Stomach (tissue), 4 donors: Measurements from ENCODE around the gene RFTN1.

Source experiments
- CTCF ChIP-seq, 7 experiments: fragments of 450-650 bp in 4 of 7; fragments of 200-600 bp in 3 of 7; sonication (generic) in 3 of 7; IDR thresholded peaks; one replicate each; pipeline ENCODE4 v1.5.1; 2016 to 2019; ENCODE audit warnings: antibody characterized with exemption in 7 of 7, control low read depth in 2 of 7, mild to moderate bottlenecking in 1 of 7
- POLR2A ChIP-seq, 4 donors: fragments of 450-650 bp; IDR thresholded peaks; one replicate each; pipeline ENCODE4 v1.6.1; 2016; ENCODE audit warnings: antibody characterized with exemption in 4 of 4, control low read depth in 2 of 4, mild to moderate bottlenecking in 1 of 4, moderate library complexity in 1 of 4
- POLR2AphosphoS5 ChIP-seq, 3 donors: sonication (generic); formaldehyde crosslinking; IDR thresholded peaks; one replicate each; pipeline ENCODE4 v1.6.1; 2016; ENCODE audit warnings: antibody characterized with exemption in 3 of 3

DNA sequence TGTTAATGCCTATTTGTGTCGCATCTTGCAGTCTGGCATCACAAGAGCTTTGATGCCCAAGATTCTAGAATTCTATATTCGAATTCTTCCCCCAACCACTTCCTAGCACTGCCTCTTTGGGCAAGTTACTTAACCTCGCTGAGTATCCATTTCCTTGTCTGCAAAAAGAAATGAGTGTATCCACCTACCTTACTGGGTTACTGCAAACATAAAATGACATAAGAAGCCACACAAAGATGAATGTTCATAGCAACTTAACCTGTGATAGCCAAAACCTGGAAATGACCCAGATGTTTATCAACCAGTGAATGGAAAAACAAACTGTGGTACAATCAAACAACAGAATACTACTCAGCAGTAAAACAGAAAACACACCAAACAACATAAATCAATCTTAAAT is 24.9 kb downstream of the RFTN1 start:
- TF ChIP-seq CTCF (IDR thresholded peaks at IDR 0.05) (no peak), POLR2A (IDR thresholded peaks at IDR 0.05) (no peak), POLR2AphosphoS5 (IDR thresholded peaks at IDR 0.05) (no peak)
